ENCODE results near the gene CAPG.

Gene CAPG

DNA sequence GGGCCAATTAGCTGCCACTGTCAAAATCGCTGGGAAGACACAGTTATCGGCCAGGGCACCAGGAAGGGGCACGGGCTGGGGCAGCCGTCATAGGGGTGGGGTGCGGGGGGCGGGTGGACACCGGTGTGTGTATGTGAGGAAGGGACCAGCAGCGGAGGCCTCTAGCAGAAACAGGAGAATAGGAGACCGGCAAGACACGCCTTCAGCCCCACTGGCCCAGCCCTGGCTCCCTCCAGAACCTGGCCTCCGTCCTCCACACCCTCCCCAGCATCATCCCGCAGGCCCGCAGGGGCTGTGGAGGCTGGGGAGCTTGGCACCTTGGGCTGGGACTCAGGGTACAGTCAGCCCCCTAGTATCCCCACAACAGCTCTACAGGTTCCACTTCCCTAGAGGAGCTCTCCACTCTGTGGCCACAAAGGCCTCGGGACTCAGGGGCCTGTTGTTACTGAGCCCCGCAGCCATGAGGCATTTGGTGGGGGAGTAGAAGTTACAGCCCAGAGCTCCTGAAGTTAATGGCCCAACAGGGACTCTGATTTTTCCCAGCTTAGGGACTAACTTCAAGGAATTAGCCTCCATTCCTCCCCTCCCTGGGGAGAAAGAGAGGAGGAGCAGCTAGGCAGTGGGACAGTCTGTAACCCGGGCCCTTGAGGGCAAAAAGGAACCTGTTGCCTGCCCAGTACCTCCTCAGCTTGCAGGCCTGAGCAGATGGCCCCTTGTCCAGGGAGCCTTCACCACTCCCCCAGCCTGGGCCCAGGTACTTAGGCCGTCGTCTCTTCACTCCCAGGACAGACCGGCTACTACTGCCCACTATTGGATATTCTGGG lies 28.2 kb upstream of the CAPG start:
- no peak for DNase-seq (ENCODE audit: low spot score)

DNA sequence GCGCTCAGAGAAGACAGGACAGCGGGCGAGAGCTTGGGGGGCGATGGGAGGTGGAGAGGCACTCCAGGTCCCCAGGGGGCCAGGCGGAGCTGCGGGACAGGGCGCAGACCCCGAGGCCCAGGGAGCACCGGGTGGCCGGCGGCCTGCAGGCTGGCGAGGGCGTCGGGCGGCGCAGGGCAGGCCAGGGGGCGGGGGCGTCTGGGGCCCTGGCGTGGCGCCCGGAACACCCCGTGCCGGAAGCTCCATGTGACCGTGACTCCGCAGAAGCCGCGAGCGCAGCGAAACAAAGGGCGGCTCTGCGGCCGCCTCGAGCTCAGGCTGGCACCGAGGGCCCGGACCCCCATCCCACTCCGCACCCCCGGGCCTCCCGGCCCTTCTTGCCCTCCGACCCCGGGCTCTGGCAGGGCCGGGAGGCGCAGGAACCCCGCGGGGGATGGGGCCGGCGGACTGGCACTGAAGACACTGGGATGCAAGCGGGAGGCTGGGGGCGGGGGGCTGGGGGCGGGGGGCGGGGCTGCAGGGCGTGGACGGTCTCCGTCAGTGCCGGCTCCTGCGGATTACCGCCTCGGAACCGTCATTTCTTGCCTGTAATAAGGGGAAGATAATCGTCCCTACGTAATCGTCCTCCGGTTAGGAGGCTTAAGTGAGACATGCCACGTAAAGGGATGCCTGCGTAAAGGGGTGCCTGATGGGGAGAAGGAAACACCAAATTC lies 27.5 kb upstream of the CAPG start:
- peak; percentile 75 for DNase-seq (ENCODE audit: low spot score)

DNA sequence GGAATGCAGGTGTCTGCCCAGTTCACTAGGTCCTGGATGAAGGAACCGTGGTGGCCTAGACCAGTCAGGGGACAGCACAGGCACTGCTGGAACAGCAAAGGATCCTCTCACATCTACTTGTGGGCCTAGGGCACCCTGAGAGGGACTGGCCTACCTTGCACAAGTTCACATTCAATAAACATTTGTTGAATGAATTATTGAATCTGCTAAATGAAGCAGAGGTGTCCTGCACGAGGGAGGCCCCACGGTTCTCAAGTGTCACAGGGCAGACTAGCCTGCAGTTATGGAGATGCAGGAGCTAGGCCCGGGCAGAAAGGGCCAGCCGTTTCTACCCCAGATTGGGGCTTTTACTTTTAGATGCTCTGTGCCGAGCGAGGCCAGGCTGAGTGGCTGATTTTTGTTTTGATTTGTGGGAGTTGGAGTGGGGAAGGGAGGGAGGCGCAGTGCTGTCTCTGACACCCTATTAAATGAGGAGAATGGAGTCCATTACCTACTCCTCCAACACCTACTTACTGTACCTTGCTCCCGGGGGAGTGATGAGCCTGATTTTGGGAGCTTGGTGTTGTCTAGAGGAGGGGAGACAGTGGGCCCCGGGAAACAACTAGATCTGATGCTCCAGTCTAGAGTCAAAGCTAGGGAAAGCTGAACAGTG lies 26.8 kb upstream of the CAPG start:
- DNase-seq (ENCODE audit: low spot score), result peak; percentile 24

DNA sequence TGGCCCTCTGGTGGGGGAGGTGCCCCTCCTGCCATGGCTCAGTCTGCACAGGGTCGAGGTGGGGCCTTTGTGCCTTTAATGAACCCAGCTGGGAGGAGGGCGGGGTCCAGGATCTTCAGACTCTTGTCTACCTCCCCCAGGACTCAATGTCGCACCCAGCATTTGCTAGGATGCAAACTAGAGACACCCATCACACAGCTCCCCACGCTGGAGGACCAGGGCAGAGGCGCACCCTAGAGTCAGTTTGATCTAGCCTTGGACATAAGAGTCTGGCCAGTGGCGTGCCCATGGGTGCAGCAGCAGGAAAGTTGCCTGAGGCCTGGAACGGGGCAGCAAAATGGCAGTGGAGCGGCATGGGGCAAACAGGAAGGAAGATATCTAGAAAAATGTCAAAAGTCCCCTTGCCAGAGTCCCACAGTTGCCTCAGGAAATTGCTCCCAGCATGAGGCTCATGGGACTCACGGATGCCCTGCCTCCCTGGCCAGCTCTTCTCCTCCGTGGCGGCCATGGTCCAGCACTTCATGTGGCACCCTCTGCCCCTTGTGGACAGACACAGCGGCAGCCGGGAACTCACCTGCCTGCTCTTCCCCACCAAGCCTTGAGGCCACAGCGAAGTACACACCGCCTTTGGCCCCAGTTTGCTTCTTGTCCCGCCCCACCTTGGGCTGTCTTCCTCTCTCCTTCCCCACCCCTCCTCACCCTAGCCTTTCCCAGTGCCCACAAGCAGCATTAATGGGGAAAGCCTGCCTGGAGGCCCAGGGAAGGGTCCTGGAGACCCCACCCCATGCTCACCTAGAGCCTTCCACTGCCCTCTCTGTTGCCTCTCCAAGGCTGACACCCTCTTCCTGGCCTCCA lies 26.0 kb upstream of the CAPG start:
- no peak for DNase-seq (ENCODE audit: low spot score)

DNA sequence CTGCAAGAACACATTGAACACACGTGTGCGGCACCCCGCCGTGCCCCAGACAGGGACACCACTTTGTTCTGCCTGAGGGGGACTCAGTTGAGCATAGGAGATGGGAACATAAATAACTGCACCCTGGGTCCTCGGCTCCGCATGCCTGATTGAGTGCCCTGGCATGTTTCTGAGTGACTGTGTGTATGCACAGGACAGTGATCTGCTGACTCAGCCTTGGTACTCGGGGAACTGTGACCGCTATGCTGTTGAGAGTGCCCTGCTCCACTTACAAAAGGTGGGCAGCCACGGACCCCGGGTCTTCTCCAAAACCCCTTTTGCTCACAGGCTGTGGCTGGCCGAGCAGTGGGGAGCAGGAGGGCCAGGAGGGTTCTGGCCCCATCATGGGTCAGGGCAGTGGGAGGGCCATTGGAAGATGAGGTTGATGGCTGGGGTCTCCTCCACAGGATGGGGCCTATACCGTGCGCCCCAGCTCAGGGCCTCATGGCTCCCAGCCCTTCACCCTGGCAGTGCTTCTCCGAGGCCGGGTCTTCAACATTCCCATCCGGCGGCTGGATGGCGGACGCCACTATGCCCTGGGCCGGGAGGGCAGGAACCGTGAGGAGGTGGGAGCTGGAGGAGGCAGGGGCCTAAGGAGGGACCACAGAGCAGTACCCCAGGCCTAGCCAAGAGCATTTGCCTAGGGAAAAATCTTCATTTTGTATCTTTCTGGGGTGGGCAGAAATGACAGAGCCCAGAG lies 25.2 kb upstream of the CAPG start:
- no peak for DNase-seq (ENCODE audit: low spot score)

DNA sequence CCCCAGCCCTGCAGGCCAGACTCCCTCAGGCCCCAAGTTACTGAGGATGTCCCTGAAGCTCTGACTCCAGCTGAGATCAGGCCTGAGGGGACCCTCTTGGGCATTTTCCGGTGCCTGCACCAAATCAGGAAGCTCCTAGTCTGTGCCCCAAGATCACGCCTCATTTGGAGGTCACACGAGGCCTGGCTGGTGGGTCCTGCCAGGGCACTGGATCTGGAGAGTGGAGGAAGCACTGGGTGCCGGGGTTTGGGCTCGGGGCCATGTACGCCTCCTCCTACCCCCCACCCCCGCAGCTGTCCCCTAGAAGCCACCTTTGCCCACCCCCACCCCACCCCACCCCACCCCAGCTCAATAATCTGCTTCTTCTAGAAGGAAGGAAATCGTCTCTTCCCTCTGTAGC lies 24.5 kb upstream of the CAPG start:
- DNase-seq (ENCODE audit: low spot score), result no peak

DNA sequence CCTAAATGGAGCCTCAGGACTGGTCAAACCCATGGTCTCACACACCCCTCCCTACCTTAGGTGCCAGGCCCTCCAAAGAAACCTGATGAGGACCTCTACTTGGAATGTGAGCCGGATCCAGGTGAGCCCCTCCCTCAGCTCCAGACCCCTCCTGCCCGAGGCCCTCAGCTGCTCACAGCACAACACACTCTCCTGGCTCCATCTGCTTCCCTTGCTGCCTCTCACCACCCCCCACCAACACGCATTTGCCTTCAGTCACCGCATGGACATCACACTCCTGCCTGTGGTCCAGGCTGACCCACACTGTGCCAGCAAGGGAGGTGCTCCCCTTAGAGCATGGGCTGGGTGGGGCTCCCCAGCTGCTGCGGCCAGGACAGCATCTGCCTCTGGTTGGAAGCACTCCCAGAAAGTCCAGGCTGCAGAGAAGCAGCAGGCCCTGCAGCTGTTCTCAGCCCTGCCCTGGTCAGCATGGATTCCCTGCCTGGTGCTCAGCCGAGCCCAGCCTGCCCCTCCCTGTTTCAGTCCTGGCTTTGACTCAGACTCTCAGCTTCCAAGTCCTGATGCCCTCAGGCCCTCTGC lies 23.4 kb upstream of the CAPG start:
- peak; percentile 19 for DNase-seq (ENCODE audit: low spot score)

DNA sequence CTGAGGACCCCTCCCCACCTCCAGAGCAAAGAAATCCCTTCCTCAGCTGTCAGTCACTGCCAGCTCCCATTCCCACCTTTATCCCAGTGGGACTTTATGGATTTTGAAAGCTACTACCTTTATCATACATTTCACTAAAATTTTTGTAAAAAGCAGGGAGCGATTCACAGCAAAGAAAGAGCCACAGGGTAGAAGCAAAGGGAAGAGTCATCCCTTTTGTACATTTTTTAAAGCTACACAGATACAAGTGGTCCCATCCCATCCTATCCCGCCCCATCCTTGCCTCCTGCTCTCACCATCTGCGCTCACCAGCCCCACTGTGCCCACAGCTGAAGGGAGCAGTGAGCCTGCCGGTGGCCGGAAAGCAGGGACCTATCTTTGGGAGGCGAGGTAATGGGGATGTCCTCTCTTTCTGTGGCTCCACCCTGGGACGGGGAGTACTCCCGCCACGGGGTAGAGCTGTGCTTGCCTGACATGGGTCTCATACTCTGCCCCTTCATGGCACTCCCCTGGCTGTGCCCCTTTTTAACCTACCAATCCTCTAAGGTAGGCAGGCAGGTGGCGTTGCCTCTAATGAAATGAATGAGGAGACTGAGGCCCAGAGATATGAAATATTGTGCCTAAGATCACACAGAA lies 21.5 kb upstream of the CAPG start:
- no peak for DNase-seq (ENCODE audit: low spot score)

DNA sequence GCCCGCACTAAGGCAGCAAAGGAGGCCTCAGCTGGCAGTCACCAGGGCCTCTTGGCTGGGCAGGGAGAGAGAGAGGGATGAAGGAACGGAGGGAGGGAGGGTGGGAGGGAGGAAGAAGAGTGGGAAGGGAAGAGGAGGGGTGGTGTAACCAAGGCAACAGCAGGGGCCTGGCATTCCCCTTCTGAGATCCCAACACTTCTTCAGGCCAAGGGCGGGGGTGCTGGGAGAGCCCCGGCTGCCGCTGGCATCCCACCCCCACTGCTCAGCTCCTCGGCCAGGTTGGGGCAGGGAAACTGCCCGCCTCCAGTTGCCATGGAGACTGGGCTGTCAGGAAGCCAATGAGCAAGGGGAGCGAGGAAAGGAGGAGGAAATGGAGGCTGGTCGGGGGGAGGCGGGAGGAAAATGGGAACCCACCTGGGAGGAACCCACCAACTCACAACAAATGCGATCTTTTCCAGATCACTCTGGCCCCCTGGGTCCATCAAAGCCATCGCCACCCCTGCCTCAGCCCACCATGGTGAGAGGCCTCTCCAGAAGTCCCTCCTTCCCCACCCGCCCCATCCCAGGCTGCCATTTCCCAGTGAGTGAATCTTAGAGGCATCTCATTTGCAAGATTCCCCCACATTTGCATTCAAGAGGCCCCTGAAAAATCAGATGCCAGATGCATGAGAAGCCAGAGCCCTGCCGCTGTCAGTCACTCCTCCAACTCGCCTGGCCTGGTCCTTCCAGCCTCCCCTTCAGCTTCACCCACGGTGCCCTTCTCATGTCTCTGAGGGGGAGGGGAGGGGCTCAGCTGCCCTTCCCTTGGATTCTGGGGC lies 20.8 kb upstream of the CAPG start:
- no peak for DNase-seq (ENCODE audit: low spot score)

DNA sequence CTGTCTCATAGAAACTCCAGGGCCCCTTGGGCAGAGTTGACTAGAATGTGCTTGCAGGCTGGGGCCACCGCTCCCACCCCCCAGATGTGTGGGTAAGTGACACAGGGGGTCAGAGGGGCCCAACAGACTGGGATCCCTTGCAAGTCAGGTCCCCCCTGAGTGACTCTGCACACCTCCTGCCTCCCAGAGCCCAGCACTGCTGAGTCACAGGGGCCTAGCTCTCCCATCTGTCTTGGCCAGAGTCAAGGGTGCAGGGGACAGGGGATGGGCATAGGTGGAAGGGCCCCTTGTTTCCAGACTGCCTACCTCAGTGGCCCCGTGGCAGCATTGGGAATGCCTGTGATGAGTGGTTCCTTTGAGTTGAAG lies 19.7 kb upstream of the CAPG start:
- peak; percentile 40 for DNase-seq (ENCODE audit: low spot score)

DNA sequence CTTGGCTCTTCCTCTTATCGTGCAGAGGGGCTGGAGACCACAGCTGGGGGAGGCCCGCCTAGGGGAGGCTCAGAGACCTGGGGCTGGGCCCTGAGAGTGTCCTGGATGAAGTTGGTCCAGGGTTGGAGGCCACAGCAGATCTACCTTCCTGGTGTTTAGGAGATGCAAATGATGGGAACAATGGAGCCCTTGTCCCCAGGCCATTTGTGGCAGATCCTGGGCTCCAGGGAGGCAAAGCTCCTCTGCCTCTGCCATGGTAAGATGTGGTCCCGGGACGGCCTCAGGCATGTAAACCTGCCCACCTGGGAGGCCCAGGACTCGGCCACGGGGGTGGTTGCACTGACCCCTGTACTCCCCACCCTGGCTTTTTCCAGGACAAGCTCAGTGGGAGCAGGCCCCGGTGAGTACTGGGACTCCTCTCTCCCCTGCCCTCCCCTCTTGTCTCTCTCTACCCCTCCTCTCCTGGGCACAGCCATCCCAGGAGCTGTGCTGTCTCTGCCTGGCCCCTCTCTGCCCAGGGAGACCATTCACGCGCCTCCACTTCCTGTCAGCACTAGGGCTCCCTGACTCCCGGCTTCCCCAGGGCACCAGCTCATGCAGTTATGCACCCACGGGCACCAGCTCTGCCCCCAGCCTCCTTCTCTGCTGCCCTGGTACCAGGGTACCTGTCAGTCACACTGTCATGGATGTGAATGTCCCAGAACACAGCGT lies 19.2 kb upstream of the CAPG start:
- DNase-seq (ENCODE audit: low spot score), result no peak

DNA sequence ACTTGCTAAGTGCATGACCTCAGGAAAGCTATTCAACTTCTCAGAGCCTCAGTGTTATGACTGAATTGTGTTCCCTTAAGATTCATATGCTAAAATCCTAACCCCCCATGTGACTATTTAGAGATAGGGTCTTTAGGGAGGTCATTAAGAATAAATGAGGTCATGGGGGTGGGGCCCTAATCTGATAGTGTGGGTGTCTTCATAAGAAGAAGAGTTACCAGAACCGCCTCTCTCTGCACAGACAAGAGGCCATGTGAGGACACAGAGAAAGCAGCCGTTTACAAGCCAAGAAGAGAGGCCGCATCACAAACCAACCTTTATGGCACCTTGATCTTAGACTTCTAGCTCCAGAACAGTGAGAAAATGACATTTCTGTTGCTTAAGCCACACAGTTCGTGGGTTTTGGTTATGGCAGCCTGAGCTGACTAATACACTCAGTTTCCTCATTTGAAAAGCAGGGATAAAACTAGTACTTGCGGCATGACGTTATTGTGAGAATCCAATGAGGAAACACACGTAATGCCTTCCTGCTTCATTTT lies 18.2 kb upstream of the CAPG start:
- peak; percentile 34 for DNase-seq (ENCODE audit: low spot score)

DNA sequence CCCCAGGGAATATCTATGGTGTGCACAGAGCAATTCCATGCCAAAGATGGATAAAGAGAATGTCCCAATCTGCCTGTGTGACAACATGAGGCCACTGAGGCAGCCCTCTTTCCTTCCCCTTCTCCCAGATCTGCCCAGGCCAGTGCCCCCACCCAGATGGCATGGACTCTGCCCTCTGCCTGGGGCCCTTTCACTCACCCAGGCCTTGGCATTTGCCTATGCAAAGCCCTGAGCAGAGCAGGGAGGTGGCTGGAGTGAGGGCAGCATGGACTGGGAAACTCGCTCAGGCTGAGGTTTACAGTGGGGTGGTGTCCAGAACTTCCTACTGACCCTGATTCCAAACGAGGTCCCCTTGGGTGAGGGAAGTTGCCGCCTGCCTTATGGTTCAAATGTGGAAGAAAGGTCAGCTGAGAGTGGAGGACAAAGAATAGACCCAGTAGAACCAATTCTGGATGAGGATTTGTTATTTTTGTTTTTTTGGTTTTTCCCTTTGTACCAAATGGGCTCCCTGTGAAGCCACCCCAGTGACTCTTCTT lies 17.2 kb upstream of the CAPG start:
- no peak for DNase-seq (ENCODE audit: low spot score)

DNA sequence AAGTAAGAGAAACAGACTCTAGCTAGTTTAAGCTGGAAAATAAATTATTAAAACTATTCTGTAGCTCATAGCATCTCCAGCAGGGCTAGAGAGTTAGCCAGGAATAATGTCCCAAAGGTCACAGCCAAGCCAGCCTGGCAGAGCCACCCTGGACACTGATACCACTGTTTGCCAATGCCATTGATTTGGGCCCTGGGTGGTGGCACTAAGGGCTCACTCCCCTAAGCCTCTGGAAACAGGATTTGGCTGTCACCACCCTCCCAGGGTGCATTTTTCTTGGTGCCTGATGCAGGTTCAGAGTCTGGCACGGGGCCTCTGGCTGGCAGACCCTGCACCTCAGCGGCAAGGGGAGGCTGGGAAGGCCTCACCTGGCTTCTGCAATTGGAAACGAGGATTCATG lies 15.4 kb upstream of the CAPG start:
- DNase-seq (ENCODE audit: low spot score), result no peak

DNA sequence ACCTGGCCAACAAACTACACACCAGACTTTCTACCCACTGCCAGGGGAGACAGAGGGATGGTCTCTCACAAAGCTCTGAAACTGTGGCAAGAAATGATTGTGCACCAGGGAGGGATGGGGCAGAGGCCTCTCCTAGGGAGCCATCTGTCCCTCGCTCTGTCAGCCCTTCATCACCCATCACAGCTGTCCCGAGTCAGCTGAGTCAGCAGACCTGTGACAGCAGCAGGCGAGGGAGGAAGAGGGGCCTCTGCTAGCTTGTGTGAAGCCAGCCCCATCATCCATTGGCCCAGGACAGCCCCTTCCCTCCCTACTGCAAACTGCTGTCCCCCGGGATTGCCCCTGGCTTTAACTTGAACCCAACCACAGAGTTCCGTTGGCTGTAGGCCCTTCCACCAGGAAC lies 13.4 kb upstream of the CAPG start:
- DNase-seq (ENCODE audit: low spot score), result no peak

DNA sequence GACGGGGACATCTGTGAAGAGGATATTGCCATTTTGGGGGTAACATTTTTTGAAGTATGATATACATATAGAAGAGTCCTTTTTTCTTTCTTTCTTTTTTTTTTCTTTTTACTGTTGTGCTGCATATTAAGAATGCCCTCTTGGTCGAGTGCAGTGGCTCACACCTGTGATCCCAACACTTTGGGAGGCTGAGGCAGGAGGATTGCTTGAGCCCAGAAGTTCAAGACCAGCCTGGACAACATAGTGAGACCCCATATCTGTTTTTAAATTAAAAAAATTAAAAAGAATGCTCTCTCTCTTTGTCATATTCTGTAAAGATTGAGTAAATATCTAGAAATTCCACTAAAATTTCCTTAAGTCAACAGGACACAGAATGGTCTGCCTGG lies 11.9 kb upstream of the CAPG start:
- no peak for DNase-seq (ENCODE audit: low spot score)

DNA sequence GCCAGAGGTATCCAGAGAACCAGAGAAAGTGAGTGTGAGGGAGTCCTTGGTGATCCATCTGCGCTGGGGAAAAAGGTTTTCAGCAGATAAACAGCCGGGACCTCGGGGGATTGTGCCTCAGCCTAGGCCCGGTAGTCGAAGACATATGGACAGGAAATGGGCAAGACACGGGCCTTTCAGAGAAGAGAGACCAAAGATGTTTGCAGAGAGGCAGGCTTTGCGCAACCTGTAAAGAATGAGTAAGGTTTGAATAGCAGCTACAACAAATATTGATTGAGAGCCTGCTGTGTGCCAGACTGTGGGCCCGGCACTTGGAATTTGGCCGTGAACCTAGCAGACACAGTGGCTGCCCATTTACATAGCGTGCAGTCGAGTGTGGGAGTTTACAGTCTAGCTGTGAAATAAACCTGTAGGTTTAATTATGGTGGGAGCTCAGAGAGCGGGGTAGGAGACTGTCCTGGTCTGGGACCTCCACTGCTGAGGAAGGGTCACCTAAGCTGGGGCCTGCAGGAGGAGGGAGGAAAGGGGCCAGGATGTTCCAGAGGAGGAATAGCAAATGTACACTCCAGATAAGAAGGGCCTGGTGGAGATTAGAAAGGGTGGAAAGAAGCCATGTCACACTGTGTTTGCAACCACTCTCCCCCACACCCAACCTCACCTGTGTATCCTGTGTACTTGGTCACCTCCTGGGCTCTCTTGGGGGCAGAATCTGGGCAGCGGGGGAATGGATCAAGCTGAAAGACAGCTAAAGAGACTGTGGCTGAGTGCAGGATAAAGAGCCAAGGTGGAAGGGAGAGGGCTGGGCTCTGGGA lies 11.3 kb upstream of the CAPG start:
- DNase-seq (ENCODE audit: low spot score), result peak; percentile 17

Data from hematopoietic multipotent progenitor cell treated with erythropoietin and hydrocortisone succinate and interleukin-3 and kit ligand, for 17 days (in vitro differentiated cells).